Measurements from ENCODE around the gene DDC. TPM values are rescaled to one million over a fixed set of nuclear protein-coding genes. Genes with fewer than 3 reads are reported as not detected.

Gene DDC
- total and polyA plus RNA-seq, 4 donors: 49.6 TPM; not detected in 3

- no peak overlapping the region for H3K27ac ChIP-seq (ENCODE audit: low read depth in 1 of 2, low read length in 2 of 2)
Measured at GRCh38 chr7:50508471-50508943, 56.7 kb downstream of the DDC start.

GRCh38 chr7:50507898-50508470, 57.2 kb downstream of the DDC start:
- intact Hi-C loops (cut with DNase I): no loop called here
- peaks cover 0 to 2% of the 10 kb centered on the region in 2 donors for H3K4me1 ChIP-seq (ENCODE audit: control insufficient read depth in 1 of 2, insufficient read depth in 2 of 2, low read length in 2 of 2)
- no peaks in the 10 kb centered on the region for H3K36me3 ChIP-seq (ENCODE audit: control insufficient read depth in 1 of 2, insufficient read depth in 2 of 2, low read length in 1 of 2)
- no peak overlapping the region for H3K4me3 ChIP-seq (ENCODE audit: low read length in 2 of 2)
- no peak for DNase-seq
- no peaks in the 10 kb centered on the region for H3K27me3 ChIP-seq (ENCODE audit: control insufficient read depth in 1 of 2, insufficient read depth in 2 of 2, low read length in 1 of 2)
- no peaks in the 10 kb centered on the region for H3K9me3 ChIP-seq (ENCODE audit: control insufficient read depth, low read length)
- peak; percentile 22 for ATAC-seq (ENCODE audit: low FRiP score)
- H3K27ac ChIP-seq (ENCODE audit: low read depth in 1 of 2, low read length in 2 of 2): no peak overlapping the region
- 74 to 80% methylated on average over 7 of the region's 7 CpGs for WGBS, 2 donors

More at GRCh38 chr7:50508471-50508943, 56.7 kb downstream of the DDC start:
- intact Hi-C loops (cut with DNase I): no loop called here
- no peaks in the 10 kb centered on the region for H3K36me3 ChIP-seq (ENCODE audit: control insufficient read depth in 1 of 2, insufficient read depth in 2 of 2, low read length in 1 of 2)
- no peaks in the 10 kb centered on the region for H3K4me1 ChIP-seq (ENCODE audit: control insufficient read depth in 1 of 2, insufficient read depth in 2 of 2, low read length in 2 of 2)
- H3K4me3 ChIP-seq (ENCODE audit: low read length in 2 of 2): no peak overlapping the region
- ATAC-seq (ENCODE audit: low FRiP score) (no peak), DNase-seq (no peak)
- 59 to 63% methylated on average over 5 of the region's 5 CpGs for WGBS, 2 donors
- H3K27me3 ChIP-seq (ENCODE audit: control insufficient read depth in 1 of 2, insufficient read depth in 2 of 2, low read length in 1 of 2): no peaks in the 10 kb centered on the region
- no peaks in the 10 kb centered on the region for H3K9me3 ChIP-seq (ENCODE audit: control insufficient read depth, low read length)

GRCh38 chr7:50505553-50506210, 59.5 kb downstream of the DDC start:
- H3K4me3 ChIP-seq (ENCODE audit: low read length in 2 of 2): no peak overlapping the region
- H3K27me3 ChIP-seq (ENCODE audit: control insufficient read depth in 1 of 2, insufficient read depth in 2 of 2, low read length in 1 of 2): no peaks in the 10 kb centered on the region
- intact Hi-C loops (cut with DNase I): no loop called here
- H3K36me3 ChIP-seq (ENCODE audit: control insufficient read depth in 1 of 2, insufficient read depth in 2 of 2, low read length in 1 of 2): no peaks in the 10 kb centered on the region
- peaks cover 0 to 2% of the 10 kb centered on the region in 2 donors for H3K4me1 ChIP-seq (ENCODE audit: control insufficient read depth in 1 of 2, insufficient read depth in 2 of 2, low read length in 2 of 2)
- ATAC-seq (ENCODE audit: low FRiP score) (no peak), DNase-seq (peak in 1 of 2 donors; percentile 77)
- H3K9me3 ChIP-seq (ENCODE audit: control insufficient read depth, low read length): no peaks in the 10 kb centered on the region
- 68 to 69% methylated on average over 10 of the region's 10 CpGs for WGBS, 2 donors
- H3K27ac ChIP-seq (ENCODE audit: low read depth in 1 of 2, low read length in 2 of 2): no peak overlapping the region

GRCh38 chr7:50504646-50505546, 60.3 kb downstream of the DDC start:
- H3K4me3 ChIP-seq (ENCODE audit: low read length in 2 of 2): no peak overlapping the region
- H3K27ac ChIP-seq (ENCODE audit: low read depth in 1 of 2, low read length in 2 of 2): no peak overlapping the region
- no peaks in the 10 kb centered on the region for H3K36me3 ChIP-seq (ENCODE audit: control insufficient read depth in 1 of 2, insufficient read depth in 2 of 2, low read length in 1 of 2)
- WGBS, 2 donors: 87 to 88% methylated on average over 12 of the region's 12 CpGs
- H3K4me1 ChIP-seq (ENCODE audit: control insufficient read depth in 1 of 2, insufficient read depth in 2 of 2, low read length in 2 of 2): peaks cover 0 to 2% of the 10 kb centered on the region in 2 donors
- ATAC-seq (ENCODE audit: low FRiP score) (no peak), DNase-seq (no peak)
- H3K9me3 ChIP-seq (ENCODE audit: control insufficient read depth, low read length): no peaks in the 10 kb centered on the region
- no peaks in the 10 kb centered on the region for H3K27me3 ChIP-seq (ENCODE audit: control insufficient read depth in 1 of 2, insufficient read depth in 2 of 2, low read length in 1 of 2)
- intact Hi-C loops (cut with DNase I): no loop called here

GRCh38 chr7:50502947-50503346, 62.3 kb downstream of the DDC start:
- H3K4me3 ChIP-seq (ENCODE audit: low read length in 2 of 2): no peak overlapping the region
- peaks cover 0 to 2% of the 10 kb centered on the region in 2 donors for H3K4me1 ChIP-seq (ENCODE audit: control insufficient read depth in 1 of 2, insufficient read depth in 2 of 2, low read length in 2 of 2)
- H3K27ac ChIP-seq (ENCODE audit: low read depth in 1 of 2, low read length in 2 of 2): no peak overlapping the region
- H3K36me3 ChIP-seq (ENCODE audit: control insufficient read depth in 1 of 2, insufficient read depth in 2 of 2, low read length in 1 of 2): no peaks in the 10 kb centered on the region
- no peaks in the 10 kb centered on the region for H3K9me3 ChIP-seq (ENCODE audit: control insufficient read depth, low read length)
- intact Hi-C loops (cut with DNase I): no loop called here
- WGBS, 2 donors: 63 to 67% methylated on average over 5 of the region's 5 CpGs
- ATAC-seq (ENCODE audit: low FRiP score) (no peak), DNase-seq (no peak)
- H3K27me3 ChIP-seq (ENCODE audit: control insufficient read depth in 1 of 2, insufficient read depth in 2 of 2, low read length in 1 of 2): no peaks in the 10 kb centered on the region

GRCh38 chr7:50502001-50502684, 63.1 kb downstream of the DDC start:
- no peaks in the 10 kb centered on the region for H3K27me3 ChIP-seq (ENCODE audit: control insufficient read depth in 1 of 2, insufficient read depth in 2 of 2, low read length in 1 of 2)
- no peaks in the 10 kb centered on the region for H3K9me3 ChIP-seq (ENCODE audit: control insufficient read depth, low read length)
- ATAC-seq (ENCODE audit: low FRiP score) (peak; percentile 92), DNase-seq (peak; percentile 80 to 86)
- H3K4me1 ChIP-seq (ENCODE audit: control insufficient read depth in 1 of 2, insufficient read depth in 2 of 2, low read length in 2 of 2): peaks cover 0 to 2% of the 10 kb centered on the region in 2 donors
- no peaks in the 10 kb centered on the region for H3K36me3 ChIP-seq (ENCODE audit: control insufficient read depth in 1 of 2, insufficient read depth in 2 of 2, low read length in 1 of 2)
- intact Hi-C loops (cut with DNase I): no loop called here
- no peak overlapping the region for H3K4me3 ChIP-seq (ENCODE audit: low read length in 2 of 2)
- H3K27ac ChIP-seq (ENCODE audit: low read depth in 1 of 2, low read length in 2 of 2): peak overlapping the region in 1 of 2 donors; percentile 13
- WGBS, 2 donors: 17 to 18% methylated on average over 8 of the region's 8 CpGs

GRCh38 chr7:50499092-50499491, 66.1 kb downstream of the DDC start:
- Histone ChIP-seq H3K36me3 (ENCODE audit: control insufficient read depth in 1 of 2, insufficient read depth in 2 of 2, low read length in 1 of 2) (no peaks in the 10 kb centered on the region), H3K4me1 (ENCODE audit: control insufficient read depth in 1 of 2, insufficient read depth in 2 of 2, low read length in 2 of 2) (peaks cover 0 to 2% of the 10 kb centered on the region in 2 donors), H3K4me3 (ENCODE audit: low read length in 2 of 2) (no peak overlapping the region), H3K27me3 (ENCODE audit: control insufficient read depth in 1 of 2, insufficient read depth in 2 of 2, low read length in 1 of 2) (no peaks in the 10 kb centered on the region), H3K27ac (ENCODE audit: low read depth in 1 of 2, low read length in 2 of 2) (no peak overlapping the region), H3K9me3 (ENCODE audit: control insufficient read depth, low read length) (no peaks in the 10 kb centered on the region)
- intact Hi-C loops (cut with DNase I): no loop called here
- no peak for DNase-seq
- ATAC-seq (ENCODE audit: low FRiP score): no peak
- WGBS, 2 donors: 88 to 90% methylated on average over 6 of the region's 6 CpGs

- H3K27ac ChIP-seq (ENCODE audit: low read depth in 1 of 2, low read length in 2 of 2): no peak overlapping the region
- 59 to 67% methylated on average over 5 of the region's 5 CpGs for WGBS, 2 donors
- peaks cover 0 to under 1% of the 10 kb centered on the region in 2 donors for H3K4me1 ChIP-seq (ENCODE audit: control insufficient read depth in 1 of 2, insufficient read depth in 2 of 2, low read length in 2 of 2)
- no peaks in the 10 kb centered on the region for H3K36me3 ChIP-seq (ENCODE audit: control insufficient read depth in 1 of 2, insufficient read depth in 2 of 2, low read length in 1 of 2)
- H3K9me3 ChIP-seq (ENCODE audit: control insufficient read depth, low read length): no peaks in the 10 kb centered on the region
- intact Hi-C loops (cut with DNase I): no loop called here
- no peak for DNase-seq
- H3K4me3 ChIP-seq (ENCODE audit: low read length in 2 of 2): no peak overlapping the region
- no peak for ATAC-seq (ENCODE audit: low FRiP score)
- no peaks in the 10 kb centered on the region for H3K27me3 ChIP-seq (ENCODE audit: control insufficient read depth in 1 of 2, insufficient read depth in 2 of 2, low read length in 1 of 2)
Measured at GRCh38 chr7:50497968-50498367, 67.2 kb downstream of the DDC start.
